Measurements from ENCODE around the gene C1orf52. TPM values are rescaled to one million over a fixed set of nuclear protein-coding genes. Genes with fewer than 3 reads are reported as not detected.
A peak's percentile ranks its signal among the peaks of the same experiment; 100 is the strongest.

C1orf52 gene
- polyA plus RNA-seq, 4 donors = 42.7 to 45.1 (median 44.3) TPM

- DNase-seq (ENCODE audit: low read depth in 4 of 4, low spot score in 3 of 4) = peak in 2 of 4 donors; percentile 55 to 61
These were observed 57.9 kb downstream of the C1orf52 start for GRCh38 chr1:85201340-85202091.

- peak in 3 of 4 donors; percentile 41 to 69 (median 61) for DNase-seq (ENCODE audit: low read depth in 4 of 4, low spot score in 3 of 4)
These were observed 58.8 kb downstream of the C1orf52 start, which contains the start of gene SYDE2 for GRCh38 chr1:85200463-85201339. SYDE2 (minus strand) TSS chr1:85201016; CDS start chr1:85200996, 20 bp downstream.

Other genes with a start within 250 kb of the C1orf52 start
- gene MCOLN3, start 211.2 kb downstream of the C1orf52 start, polyA plus RNA-seq (ENCODE audit: insufficient read length in 4 of 4) = 10 to 100 TPM in 1 of 4 donors, 1 to 10 TPM in 3; 5.7 to 10.0 (median 8.6) TPM
- gene SYDE2, start 58.6 kb downstream of the C1orf52 start, polyA plus RNA-seq (ENCODE audit: insufficient read length in 4 of 4) = 10 to 100 TPM in 2 of 4 donors, 1 to 10 TPM in 2; 8.8 to 10.6 (median 9.8) TPM
- 10 to 100 TPM; 21.8 to 29.3 (median 24.4) TPM for gene BCL10, start 17.0 kb upstream of the C1orf52 start, polyA plus RNA-seq (ENCODE audit: insufficient read length in 4 of 4)
- 100 to 1,000 TPM; 117 to 155 (median 143) TPM for gene DDAH1, start 205.5 kb upstream of the C1orf52 start, polyA plus RNA-seq (ENCODE audit: insufficient read length in 4 of 4)